ENCODE results near the gene ST3GAL2.
"Not testable (repeated sequence)": the region's sequence is repeated elsewhere in the genome, so short reads cannot be mapped to it uniquely, and the experiment has no call there.

- TF ChIP-seq, protein P1, sequence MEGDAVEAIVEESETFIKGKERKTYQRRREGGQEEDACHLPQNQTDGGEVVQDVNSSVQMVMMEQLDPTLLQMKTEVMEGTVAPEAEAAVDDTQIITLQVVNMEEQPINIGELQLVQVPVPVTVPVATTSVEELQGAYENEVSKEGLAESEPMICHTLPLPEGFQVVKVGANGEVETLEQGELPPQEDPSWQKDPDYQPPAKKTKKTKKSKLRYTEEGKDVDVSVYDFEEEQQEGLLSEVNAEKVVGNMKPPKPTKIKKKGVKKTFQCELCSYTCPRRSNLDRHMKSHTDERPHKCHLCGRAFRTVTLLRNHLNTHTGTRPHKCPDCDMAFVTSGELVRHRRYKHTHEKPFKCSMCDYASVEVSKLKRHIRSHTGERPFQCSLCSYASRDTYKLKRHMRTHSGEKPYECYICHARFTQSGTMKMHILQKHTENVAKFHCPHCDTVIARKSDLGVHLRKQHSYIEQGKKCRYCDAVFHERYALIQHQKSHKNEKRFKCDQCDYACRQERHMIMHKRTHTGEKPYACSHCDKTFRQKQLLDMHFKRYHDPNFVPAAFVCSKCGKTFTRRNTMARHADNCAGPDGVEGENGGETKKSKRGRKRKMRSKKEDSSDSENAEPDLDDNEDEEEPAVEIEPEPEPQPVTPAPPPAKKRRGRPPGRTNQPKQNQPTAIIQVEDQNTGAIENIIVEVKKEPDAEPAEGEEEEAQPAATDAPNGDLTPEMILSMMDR (IDR thresholded peaks at IDR 0.05; ENCODE audit: low read depth, low read length) = not testable (repeated sequence)
- TF ChIP-seq, protein P2, sequence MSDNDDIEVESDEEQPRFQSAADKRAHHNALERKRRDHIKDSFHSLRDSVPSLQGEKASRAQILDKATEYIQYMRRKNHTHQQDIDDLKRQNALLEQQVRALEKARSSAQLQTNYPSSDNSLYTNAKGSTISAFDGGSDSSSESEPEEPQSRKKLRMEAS (IDR thresholded peaks at IDR 0.05; ENCODE audit: low read depth, low read length) = not testable (repeated sequence)
Measured at GRCh38 chr16:70386289-70386986, 52.5 kb downstream of the ST3GAL2 start.

Data from NB4 (cell line).